SK-N-MC (cell line): ENCODE measurements around the gene TMEM131.
"Not testable (repeated sequence)": the region's sequence is repeated elsewhere in the genome, so short reads cannot be mapped to it uniquely, and the experiment has no call there.

ENCODE experiments used
- DNase-seq: peaks from one replicate; pipeline ENCODE4 v3.0.0-alpha.2; 2011; ENCODE audit warnings: low read depth, low spot score
- H3K27ac ChIP-seq: fragments of 200-600 bp; sonication (generic); 2 replicates; pipeline ENCODE4 v1.5.1; 2016; ENCODE audit warnings: mixed run types
- H3K36me3 ChIP-seq: fragments of 200-600 bp; sonication (generic); 2 replicates; pipeline ENCODE4 v1.6.1; 2017; ENCODE audit warnings: antibody characterized with exemption, low read length, mixed read lengths; ENCODE audit not compliant: insufficient read depth
- H3K4me3 ChIP-seq: fragments of 200-600 bp; sonication (generic); 2 replicates; pipeline ENCODE4 v1.5.1; 2016
- H3K9ac ChIP-seq: fragments of 200-600 bp; sonication (generic); 2 replicates; pipeline ENCODE4 v1.8.0; 2017; ENCODE audit warnings: mixed run types, mixed read lengths; ENCODE audit not compliant: insufficient read length
- H3K9me3 ChIP-seq: fragments of 200-600 bp; sonication (generic); 2 replicates; pipeline ENCODE4 v1.6.1; 2017; ENCODE audit warnings: low read depth, mild to moderate bottlenecking, antibody characterized with exemption, low read length, moderate library complexity, mixed read lengths
- EZH2 ChIP-seq: fragments of 200-600 bp; sonication (generic); IDR thresholded peaks from one replicate; pipeline ENCODE4 v1.6.1; 2017; ENCODE audit warnings: antibody characterized with exemption
- FOXP2 ChIP-seq: optimal IDR thresholded peaks from 2 replicates; pipeline ENCODE3; 2011; ENCODE audit warnings: mild to moderate bottlenecking, moderate library complexity; ENCODE audit not compliant: insufficient read depth; ENCODE audit errors: extremely low read length, control extremely low read depth
- POLR2AphosphoS5 ChIP-seq: IDR thresholded peaks from 2 replicates; pipeline ENCODE4 v1.6.1; 2012; ENCODE audit warnings: mild to moderate bottlenecking, low read depth, low read length, borderline replicate concordance

Gene TMEM131

GRCh38 chr2:97849881-97850528 lies 145.7 kb downstream of the TMEM131 start:
- DNase-seq: no peak
- no peak overlapping the region for H3K27ac ChIP-seq
- H3K9ac ChIP-seq: no peak overlapping the region
- TF ChIP-seq EZH2: no peak
- no peak for TF ChIP-seq FOXP2
- TF ChIP-seq POLR2AphosphoS5: no peak
- no peak overlapping the region for H3K4me3 ChIP-seq
- H3K9me3 ChIP-seq: no peaks in the 10 kb centered on the region
- no peaks in the 10 kb centered on the region for H3K36me3 ChIP-seq

GRCh38 chr2:97848306-97848705 lies 147.4 kb downstream of the TMEM131 start:
- TF ChIP-seq POLR2AphosphoS5 (no peak), EZH2 (no peak), FOXP2 (no peak)
- DNase-seq: no peak
- H3K27ac ChIP-seq: no peak overlapping the region
- H3K36me3 ChIP-seq: no peaks in the 10 kb centered on the region
- H3K4me3 ChIP-seq: no peak overlapping the region
- no peak overlapping the region for H3K9ac ChIP-seq
- no peaks in the 10 kb centered on the region for H3K9me3 ChIP-seq

- not testable (repeated sequence) for H3K27ac ChIP-seq, DNase-seq
Measured at GRCh38 chr2:97846716-97847115, 149.0 kb downstream of the TMEM131 start.

GRCh38 chr2:97845818-97846217 lies 149.9 kb downstream of the TMEM131 start:
- Histone ChIP-seq H3K9me3 (no peaks in the 10 kb centered on the region), H3K4me3 (no peak overlapping the region), H3K27ac (no peak overlapping the region), H3K9ac (no peak overlapping the region), H3K36me3 (no peaks in the 10 kb centered on the region)
- TF ChIP-seq EZH2 (no peak), FOXP2 (no peak)
- DNase-seq: no peak

More at GRCh38 chr2:97846716-97847115, 149.0 kb downstream of the TMEM131 start:
- H3K9me3 ChIP-seq, H3K9ac ChIP-seq, H3K4me3 ChIP-seq, H3K36me3 ChIP-seq: not testable (repeated sequence)

- DNase-seq: no peak
- Histone ChIP-seq H3K9me3 (no peaks in the 10 kb centered on the region), H3K9ac (no peak overlapping the region), H3K27ac (no peak overlapping the region), H3K4me3 (no peak overlapping the region), H3K36me3 (no peaks in the 10 kb centered on the region)
- TF ChIP-seq POLR2AphosphoS5 (no peak), FOXP2 (no peak), EZH2 (no peak)
Measured at GRCh38 chr2:97845133-97845532, 150.6 kb downstream of the TMEM131 start.

- DNase-seq: no peak
- Histone ChIP-seq H3K9me3 (no peaks in the 10 kb centered on the region), H3K4me3 (no peak overlapping the region), H3K36me3 (no peaks in the 10 kb centered on the region), H3K9ac (no peak overlapping the region), H3K27ac (no peak overlapping the region)
- TF ChIP-seq EZH2 (no peak), FOXP2 (no peak), POLR2AphosphoS5 (no peak)
Measured at GRCh38 chr2:97844311-97844859, 151.4 kb downstream of the TMEM131 start.

GRCh38 chr2:97840198-97840597 lies 155.6 kb downstream of the TMEM131 start:
- Histone ChIP-seq H3K9me3 (no peaks in the 10 kb centered on the region), H3K4me3 (no peak overlapping the region), H3K9ac (no peak overlapping the region), H3K36me3 (no peaks in the 10 kb centered on the region), H3K27ac (no peak overlapping the region)
- DNase-seq: no peak
- TF ChIP-seq FOXP2: no peak
- TF ChIP-seq EZH2: no peak
- TF ChIP-seq POLR2AphosphoS5: no peak

GRCh38 chr2:97834610-97835009 lies 161.1 kb downstream of the TMEM131 start:
- no peaks in the 10 kb centered on the region for H3K9me3 ChIP-seq
- TF ChIP-seq FOXP2 (no peak), POLR2AphosphoS5 (no peak), EZH2 (no peak)
- no peak overlapping the region for H3K4me3 ChIP-seq
- H3K27ac ChIP-seq: no peak overlapping the region
- DNase-seq: no peak
- H3K36me3 ChIP-seq: no peaks in the 10 kb centered on the region; the same call in 1 of the 2 replicates
- H3K9ac ChIP-seq: no peak overlapping the region

GRCh38 chr2:97831121-97831520 lies 164.6 kb downstream of the TMEM131 start:
- TF ChIP-seq FOXP2 (no peak), EZH2 (no peak), POLR2AphosphoS5 (no peak)
- Histone ChIP-seq H3K9ac (no peak overlapping the region), H3K9me3 (no peaks in the 10 kb centered on the region), H3K27ac (no peak overlapping the region), H3K4me3 (no peak overlapping the region), H3K36me3 (peaks cover 2% of the 10 kb centered on the region; the same call in 1 of the 2 replicates)
- DNase-seq: no peak

- not testable (repeated sequence) for H3K9ac ChIP-seq, DNase-seq, H3K4me3 ChIP-seq, H3K9me3 ChIP-seq, H3K36me3 ChIP-seq, H3K27ac ChIP-seq
Measured at GRCh38 chr2:97829255-97829654, 166.5 kb downstream of the TMEM131 start.

GRCh38 chr2:97827013-97827412 lies 168.7 kb downstream of the TMEM131 start:
- DNase-seq, H3K36me3 ChIP-seq, H3K9me3 ChIP-seq: not testable (repeated sequence)

GRCh38 chr2:97826266-97826847 lies 169.4 kb downstream of the TMEM131 start:
- not testable (repeated sequence) for H3K9me3 ChIP-seq, H3K4me3 ChIP-seq, H3K9ac ChIP-seq, DNase-seq, H3K27ac ChIP-seq, H3K36me3 ChIP-seq

More at GRCh38 chr2:97827013-97827412, 168.7 kb downstream of the TMEM131 start:
- not testable (repeated sequence) for H3K9ac ChIP-seq, H3K27ac ChIP-seq, H3K4me3 ChIP-seq

- H3K4me3 ChIP-seq, H3K27ac ChIP-seq, H3K9me3 ChIP-seq, DNase-seq, H3K36me3 ChIP-seq, H3K9ac ChIP-seq: not testable (repeated sequence)
Measured at GRCh38 chr2:97824011-97824410, 171.7 kb downstream of the TMEM131 start.
